ENCODE measurements around the gene HOXC5. TPM values are rescaled to one million over a fixed set of nuclear protein-coding genes. Genes with fewer than 3 reads are reported as not detected.

HOXC5 gene
- total RNA-seq, 1 donor from 2014 or later, result 2.7 TPM

- Mint-ChIP-seq H3K9me3 (ENCODE audit: low read depth) (no peaks in the 10 kb centered on the region), H3K27ac (peak within 1 kb of the TSS; percentile 92), H3K4me1 (ENCODE audit: low read depth) (peaks cover 66% of the 10 kb centered on the region), H3K27me3 (peaks cover 37% of the 10 kb centered on the region), H3K36me3 (ENCODE audit: insufficient read depth) (no peaks in the 10 kb centered on the region), H3K4me3 (ENCODE audit: low read depth) (peak within 1 kb of the TSS; percentile 93)
- DNase-seq (ENCODE audit: low spot score, unreplicated experiment), result no peak
- no peak for TF ChIP-seq CTCF (IDR thresholded peaks at IDR 0.05; ENCODE audit: unreplicated experiment)
These were observed 21.2 kb downstream of the HOXC5 start, which contains the start of gene HOXC4 for GRCh38 chr12:54053751-54054741. TSS of gene HOXC4 (plus strand) at chr12:54053835. CDS start at chr12:54053923, 88 bp downstream.

GRCh38 chr12:54054742-54055194 is 21.9 kb downstream of the HOXC5 start:
- peak overlapping the region; percentile 92 for H3K27ac Mint-ChIP-seq
- H3K4me3 Mint-ChIP-seq (ENCODE audit: low read depth), result peak overlapping the region; percentile 93
- peaks cover 65% of the 10 kb centered on the region for H3K4me1 Mint-ChIP-seq (ENCODE audit: low read depth)
- DNase-seq (ENCODE audit: low spot score, unreplicated experiment), result no peak
- H3K36me3 Mint-ChIP-seq (ENCODE audit: insufficient read depth), result no peaks in the 10 kb centered on the region
- TF ChIP-seq CTCF (IDR thresholded peaks at IDR 0.05; ENCODE audit: unreplicated experiment), result no peak
- peaks cover 35% of the 10 kb centered on the region for H3K27me3 Mint-ChIP-seq
- H3K9me3 Mint-ChIP-seq (ENCODE audit: low read depth), result no peaks in the 10 kb centered on the region

- H3K4me1 Mint-ChIP-seq (ENCODE audit: low read depth), result peaks cover 63% of the 10 kb centered on the region
- TF ChIP-seq CTCF (IDR thresholded peaks at IDR 0.05; ENCODE audit: unreplicated experiment), result no peak
- DNase-seq (ENCODE audit: low spot score, unreplicated experiment), result no peak
- no peaks in the 10 kb centered on the region for H3K36me3 Mint-ChIP-seq (ENCODE audit: insufficient read depth)
- H3K27me3 Mint-ChIP-seq, result peaks cover 27% of the 10 kb centered on the region
- H3K27ac Mint-ChIP-seq, result peak overlapping the region; percentile 50
- H3K4me3 Mint-ChIP-seq (ENCODE audit: low read depth), result peak overlapping the region; percentile 57
- H3K9me3 Mint-ChIP-seq (ENCODE audit: low read depth), result no peaks in the 10 kb centered on the region
These were observed 22.7 kb downstream of the HOXC5 start for GRCh38 chr12:54055552-54055951.

GRCh38 chr12:54056110-54056509 is 23.3 kb downstream of the HOXC5 start:
- H3K27ac Mint-ChIP-seq, result peak overlapping the region; percentile 50
- H3K4me3 Mint-ChIP-seq (ENCODE audit: low read depth), result peak overlapping the region; percentile 57
- no peaks in the 10 kb centered on the region for H3K9me3 Mint-ChIP-seq (ENCODE audit: low read depth)
- TF ChIP-seq CTCF (IDR thresholded peaks at IDR 0.05; ENCODE audit: unreplicated experiment), result no peak
- no peak for DNase-seq (ENCODE audit: low spot score, unreplicated experiment)
- no peaks in the 10 kb centered on the region for H3K36me3 Mint-ChIP-seq (ENCODE audit: insufficient read depth)
- peaks cover 22% of the 10 kb centered on the region for H3K27me3 Mint-ChIP-seq
- H3K4me1 Mint-ChIP-seq (ENCODE audit: low read depth), result peaks cover 59% of the 10 kb centered on the region

- H3K27ac Mint-ChIP-seq, result peak overlapping the region; percentile 53
- DNase-seq (ENCODE audit: low spot score, unreplicated experiment), result no peak
- H3K9me3 Mint-ChIP-seq (ENCODE audit: low read depth), result no peaks in the 10 kb centered on the region
- H3K4me1 Mint-ChIP-seq (ENCODE audit: low read depth), result peaks cover 48% of the 10 kb centered on the region
- TF ChIP-seq CTCF (IDR thresholded peaks at IDR 0.05; ENCODE audit: unreplicated experiment), result no peak
- H3K4me3 Mint-ChIP-seq (ENCODE audit: low read depth), result peak overlapping the region; percentile 63
- H3K27me3 Mint-ChIP-seq, result peaks cover 27% of the 10 kb centered on the region
- peaks cover 2% of the 10 kb centered on the region for H3K36me3 Mint-ChIP-seq (ENCODE audit: insufficient read depth)
These were observed 25.4 kb downstream of the HOXC5 start for GRCh38 chr12:54058128-54058768.
